ENCODE results near the gene ZSCAN1.

- TF ChIP-seq CTCF (conservative IDR thresholded peaks at IDR 0.05; ENCODE audit: low read length) (no peak), EZH2phosphoT487 (IDR thresholded peaks at IDR 0.05; ENCODE audit: borderline replicate concordance, low read depth, low read length) (no peak)
Measured at GRCh38 chr19:58022283-58022660, 11.6 kb upstream of the ZSCAN1 start.

Measured in OCI-LY7 (cell line).